Smooth muscle cell (in vitro differentiated cells): ENCODE data around the gene MARVELD1. TPM values are rescaled to one million over a fixed set of nuclear protein-coding genes. Genes with fewer than 3 reads are reported as not detected.

ENCODE experiments used
- DNase-seq: peaks from one replicate; lab custom pipeline; 2025; ENCODE audit not compliant: unreplicated experiment; lab: John Stamatoyannopoulos, UW
- H2AFZ ChIP-seq: fragments of 200-600 bp; sonication (generic); 2 replicates; pipeline ENCODE4 v1.6.0; 2016; ENCODE audit warnings: antibody characterized with exemption, low read depth, mild to moderate bottlenecking
- H3F3A ChIP-seq: fragments of 200-600 bp; sonication (generic); 2 replicates; pipeline ENCODE4 v1.6.0; 2017; ENCODE audit warnings: antibody characterized with exemption, low read depth
- H3K27ac ChIP-seq: fragments of 200-600 bp; sonication (generic); 2 replicates; pipeline ENCODE4 v1.5.1; 2016; ENCODE audit warnings: low read depth, mild to moderate bottlenecking
- H3K27me3 ChIP-seq: fragments of 200-600 bp; sonication (generic); 2 replicates; pipeline ENCODE4 v1.6.1; 2016; ENCODE audit warnings: low read depth, mild to moderate bottlenecking
- H3K36me3 ChIP-seq: fragments of 200-600 bp; sonication (generic); 2 replicates; pipeline ENCODE4 v1.5.1; 2016; ENCODE audit warnings: low read depth
- H3K4me1 ChIP-seq: fragments of 200-600 bp; sonication (generic); 2 replicates; pipeline ENCODE4 v1.5.1; 2016; ENCODE audit warnings: low read depth
- H3K4me2 ChIP-seq: fragments of 200-600 bp; sonication (generic); 2 replicates; pipeline ENCODE4 v1.6.0; 2016; ENCODE audit warnings: mild to moderate bottlenecking
- H3K4me3 ChIP-seq: fragments of 200-600 bp; sonication (generic); 2 replicates; pipeline ENCODE4 v1.5.1; 2016; ENCODE audit warnings: mild to moderate bottlenecking
- H3K79me2 ChIP-seq: fragments of 200-600 bp; sonication (generic); 2 replicates; pipeline ENCODE4 v1.6.0; 2016; ENCODE audit warnings: low read depth, mild to moderate bottlenecking
- H3K9ac ChIP-seq: fragments of 200-600 bp; sonication (generic); 2 replicates; pipeline ENCODE4 v1.6.0; 2016; ENCODE audit warnings: low read depth
- H3K9me3 ChIP-seq: fragments of 200-600 bp; sonication (generic); replicated peaks from 2 replicates; pipeline ENCODE4 v1.5.1; 2016; ENCODE audit warnings: low read depth
- H4K20me1 ChIP-seq: fragments of 200-600 bp; sonication (generic); 2 replicates; pipeline ENCODE4 v1.6.0; 2016; ENCODE audit warnings: low read depth
- CTCF ChIP-seq: fragments of 200-600 bp; sonication (generic); IDR thresholded peaks from 2 replicates; pipeline ENCODE4 v1.5.1; 2017; ENCODE audit warnings: borderline replicate concordance, mild to moderate bottlenecking, antibody characterized with exemption; ENCODE audit not compliant: insufficient read depth, poor library complexity, severe bottlenecking
- WGBS: methylation state at CpG from one replicate; pipeline ENCODE4 v1.1.7; 2016; ENCODE audit warnings: low lambda C conversion rate; 5-methylcytosine and 5-hydroxymethylcytosine counted together
- polyA plus RNA-seq: library from polyadenylated mRNA; unstranded; fragments of >200 nt; fragmentation: Nextera tagmentation; extraction: Ambion mirVana; gene quantifications from 2 replicates; pipeline ENCODE4 v1.2.1, GENCODE V29; 2016
- total RNA-seq: library from RNA; depleted of rRNA; stranded (reverse); fragments of >200 nt; gene quantifications from 2 replicates; pipeline ENCODE4 v1.2.3, GENCODE V29; 2014

The MARVELD1 gene
- total and polyA plus RNA-seq, 2 experiments from 2014 or later: 46.3 to 132 TPM

DNA sequence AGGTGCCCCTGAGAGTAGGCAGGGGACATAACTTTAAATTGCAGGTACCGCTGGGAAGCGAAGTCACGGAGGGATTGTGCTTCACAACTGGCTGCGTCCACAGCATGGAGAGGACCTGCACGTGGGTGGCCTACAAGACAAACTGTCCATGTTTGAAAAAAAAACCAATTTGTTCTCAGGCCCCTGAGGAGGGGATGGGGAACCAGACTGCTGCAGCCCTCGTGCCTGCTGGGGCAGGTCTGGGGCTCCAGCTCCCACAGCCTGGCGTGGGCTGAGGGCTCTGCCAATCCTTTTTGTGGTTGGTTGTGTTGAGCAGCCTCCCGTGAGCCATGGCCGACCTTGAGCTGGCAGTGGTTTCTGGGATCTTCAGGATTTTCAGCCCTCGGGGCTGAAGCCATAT, 48.5 kb downstream of the MARVELD1 start:
- no peaks in the 10 kb centered on the region for H3K79me2 ChIP-seq
- no peak overlapping the region for H2AFZ ChIP-seq
- DNase-seq: no peak
- no peaks in the 10 kb centered on the region for H3K27me3 ChIP-seq
- no peaks in the 10 kb centered on the region for H3K9me3 ChIP-seq
- peaks cover 13% of the 10 kb centered on the region for H4K20me1 ChIP-seq
- no peak for TF ChIP-seq CTCF
- no peak overlapping the region for H3K9ac ChIP-seq
- 95% methylated on average over 10 of the region's 10 CpGs for WGBS
- no peak overlapping the region for H3K4me3 ChIP-seq
- no peaks in the 10 kb centered on the region for H3F3A ChIP-seq
- no peak overlapping the region for H3K27ac ChIP-seq
- H3K4me2 ChIP-seq: no peak overlapping the region
- peaks cover 13% of the 10 kb centered on the region for H3K4me1 ChIP-seq
- no peaks in the 10 kb centered on the region for H3K36me3 ChIP-seq

- DNase-seq: no peak
- Histone ChIP-seq H3K9ac (no peak overlapping the region), H3K4me2 (no peak overlapping the region), H3K4me1 (peaks cover 13% of the 10 kb centered on the region), H3K27ac (no peak overlapping the region), H3F3A (no peaks in the 10 kb centered on the region), H3K79me2 (no peaks in the 10 kb centered on the region), H2AFZ (no peak overlapping the region), H3K4me3 (no peak overlapping the region), H3K27me3 (peaks cover 2% of the 10 kb centered on the region), H3K9me3 (no peaks in the 10 kb centered on the region), H4K20me1 (peaks cover 13% of the 10 kb centered on the region), H3K36me3 (no peaks in the 10 kb centered on the region)
- WGBS: 50% methylated on average over 3 of the region's 5 CpGs
- TF ChIP-seq CTCF: no peak
Measured at GRCh38 chr10:97762816-97763215, 49.3 kb downstream of the MARVELD1 start.

DNA sequence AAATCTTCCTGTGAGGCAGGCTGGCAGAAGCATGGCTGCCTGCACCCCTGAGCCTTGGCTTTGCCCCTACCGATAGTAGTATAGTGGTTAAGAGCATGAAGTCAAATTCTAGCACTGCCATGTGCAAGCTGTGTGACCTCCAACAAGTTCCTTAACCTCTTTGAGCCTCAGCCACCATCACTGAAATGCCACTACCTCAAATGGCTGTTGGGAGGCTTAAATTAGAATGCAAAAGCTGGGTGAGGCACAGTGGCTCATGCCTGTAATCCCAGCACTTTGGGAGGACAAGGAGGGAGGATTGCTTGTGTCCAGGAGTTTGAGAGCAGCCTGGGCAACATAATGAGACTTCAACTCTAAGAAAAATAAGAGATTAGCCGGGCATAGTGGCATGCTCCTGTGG, 49.9 kb downstream of the MARVELD1 start:
- DNase-seq: no peak
- H3K4me2 ChIP-seq: no peak overlapping the region
- H3K4me3 ChIP-seq: no peak overlapping the region
- H3K27ac ChIP-seq: no peak overlapping the region
- no peaks in the 10 kb centered on the region for H3K9me3 ChIP-seq
- peaks cover 13% of the 10 kb centered on the region for H4K20me1 ChIP-seq
- H3K79me2 ChIP-seq: no peaks in the 10 kb centered on the region
- H3K9ac ChIP-seq: no peak overlapping the region
- no peaks in the 10 kb centered on the region for H3F3A ChIP-seq
- 93% methylated on average over 2 of the region's 2 CpGs for WGBS
- TF ChIP-seq CTCF: no peak
- no peak overlapping the region for H2AFZ ChIP-seq
- peaks cover 5% of the 10 kb centered on the region for H3K27me3 ChIP-seq
- peaks cover 13% of the 10 kb centered on the region for H3K4me1 ChIP-seq
- H3K36me3 ChIP-seq: no peaks in the 10 kb centered on the region

DNA sequence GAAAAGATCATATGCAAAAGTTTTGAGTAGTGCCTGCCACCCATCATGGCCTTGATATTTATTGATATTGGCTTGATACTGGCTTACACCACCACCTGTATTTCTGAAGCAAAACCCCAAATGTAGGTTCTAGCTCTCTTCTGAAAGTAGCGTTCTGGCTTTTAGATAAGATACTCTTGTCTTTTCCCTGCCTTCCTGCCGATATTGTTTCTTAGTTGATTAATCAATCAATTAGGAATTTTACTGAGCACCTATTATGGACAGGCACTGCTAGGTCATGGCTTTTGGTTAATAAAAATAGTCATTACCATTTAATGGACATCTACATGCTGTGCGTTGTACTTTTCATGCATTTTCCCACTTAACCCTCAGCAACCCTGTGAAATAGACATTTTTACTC, 50.4 kb downstream of the MARVELD1 start:
- H3K36me3 ChIP-seq: no peaks in the 10 kb centered on the region
- peaks cover 9% of the 10 kb centered on the region for H3K27me3 ChIP-seq
- no peaks in the 10 kb centered on the region for H3K9me3 ChIP-seq
- H3K4me1 ChIP-seq: peaks cover 13% of the 10 kb centered on the region
- H3K4me2 ChIP-seq: no peak overlapping the region
- no peaks in the 10 kb centered on the region for H3F3A ChIP-seq
- no peak overlapping the region for H3K9ac ChIP-seq
- no peak for DNase-seq
- 90% methylated on average over 3 of the region's 3 CpGs for WGBS
- H3K4me3 ChIP-seq: no peak overlapping the region
- H4K20me1 ChIP-seq: peaks cover 13% of the 10 kb centered on the region
- no peak overlapping the region for H2AFZ ChIP-seq
- no peaks in the 10 kb centered on the region for H3K79me2 ChIP-seq
- no peak overlapping the region for H3K27ac ChIP-seq
- no peak for TF ChIP-seq CTCF
